ENCODE results near the gene FBXL15. TPM values are rescaled to one million over a fixed set of nuclear protein-coding genes. Genes with fewer than 3 reads are reported as not detected.

Gene FBXL15
- total and polyA plus RNA-seq, 2 donors (not counting 1 experiment from before 2014, with no cell fraction given) = 2.8 to 7.3 TPM

DNA sequence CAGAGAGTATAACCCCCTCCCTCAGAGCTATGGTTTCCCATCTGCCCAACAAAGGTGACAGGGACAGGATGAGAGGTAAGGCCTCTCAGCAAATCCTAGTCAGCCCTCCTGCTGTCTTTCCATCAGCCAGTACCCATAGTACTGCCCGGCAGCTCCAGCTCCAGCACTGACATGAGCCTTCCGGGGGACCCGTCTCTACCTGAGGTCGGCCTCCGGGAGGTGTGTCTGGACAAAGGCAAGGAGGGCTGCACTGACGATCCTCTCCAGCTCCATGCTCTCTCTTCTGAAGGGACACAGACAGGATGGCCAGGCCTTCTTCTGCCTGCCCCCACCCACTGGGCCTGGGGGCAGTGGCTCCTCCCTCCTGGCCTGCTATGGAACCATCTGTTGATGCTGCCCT, 4.3 kb downstream of the FBXL15 start:
- Histone ChIP-seq H3K79me2 (ENCODE audit: control insufficient read depth, insufficient read depth, low read length) (peaks cover 3% of the 10 kb centered on the region), H3K4me3 (replicated peaks in 1 of 4; ENCODE audit: control extremely low read depth in 1 of 4, insufficient read depth in 1 of 4, low read depth in 3 of 4, low read length in 4 of 4) (no peak overlapping the region), H3K36me3 (ENCODE audit: control insufficient read depth, insufficient read depth, low read length) (peaks cover 11% of the 10 kb centered on the region), H4K20me1 (ENCODE audit: control insufficient read depth, extremely low read depth, insufficient read depth, low read length) (peaks cover 2% of the 10 kb centered on the region), H3K4me2 (ENCODE audit: extremely low read depth, insufficient read depth, low read length) (no peak overlapping the region), H3K9ac (ENCODE audit: insufficient read depth, low read length) (no peak overlapping the region), H3K27me3 (ENCODE audit: control insufficient read depth, insufficient read depth, low read length) (no peaks in the 10 kb centered on the region), H2AFZ (ENCODE audit: low read length) (no peak overlapping the region), H3K4me1 (ENCODE audit: control insufficient read depth, extremely low read depth, insufficient read depth, low read length) (peaks cover 20% of the 10 kb centered on the region), H3K27ac (ENCODE audit: insufficient read depth, low read length) (no peak overlapping the region), H3K9me3 (ENCODE audit: control insufficient read depth, insufficient read depth, low read depth, low read length) (no peaks in the 10 kb centered on the region)
- TF ChIP-seq, protein P1, sequence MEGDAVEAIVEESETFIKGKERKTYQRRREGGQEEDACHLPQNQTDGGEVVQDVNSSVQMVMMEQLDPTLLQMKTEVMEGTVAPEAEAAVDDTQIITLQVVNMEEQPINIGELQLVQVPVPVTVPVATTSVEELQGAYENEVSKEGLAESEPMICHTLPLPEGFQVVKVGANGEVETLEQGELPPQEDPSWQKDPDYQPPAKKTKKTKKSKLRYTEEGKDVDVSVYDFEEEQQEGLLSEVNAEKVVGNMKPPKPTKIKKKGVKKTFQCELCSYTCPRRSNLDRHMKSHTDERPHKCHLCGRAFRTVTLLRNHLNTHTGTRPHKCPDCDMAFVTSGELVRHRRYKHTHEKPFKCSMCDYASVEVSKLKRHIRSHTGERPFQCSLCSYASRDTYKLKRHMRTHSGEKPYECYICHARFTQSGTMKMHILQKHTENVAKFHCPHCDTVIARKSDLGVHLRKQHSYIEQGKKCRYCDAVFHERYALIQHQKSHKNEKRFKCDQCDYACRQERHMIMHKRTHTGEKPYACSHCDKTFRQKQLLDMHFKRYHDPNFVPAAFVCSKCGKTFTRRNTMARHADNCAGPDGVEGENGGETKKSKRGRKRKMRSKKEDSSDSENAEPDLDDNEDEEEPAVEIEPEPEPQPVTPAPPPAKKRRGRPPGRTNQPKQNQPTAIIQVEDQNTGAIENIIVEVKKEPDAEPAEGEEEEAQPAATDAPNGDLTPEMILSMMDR (conservative IDR thresholded peaks at IDR 0.05 in 1 of 2, IDR thresholded peaks at IDR 0.05 in 1 of 2; ENCODE audit: low read depth in 1 of 2, low read length in 2 of 2) = no peak
- no peak for TF ChIP-seq EZH2 (IDR thresholded peaks at IDR 0.05; ENCODE audit: low read length, missing control alignments)
- DNase-seq (ENCODE audit: low read depth in 2 of 2) = no peak

- Histone ChIP-seq H3K79me2 (ENCODE audit: control insufficient read depth, insufficient read depth, low read length) (peaks cover 3% of the 10 kb centered on the region), H3K27ac (ENCODE audit: insufficient read depth, low read length) (no peak overlapping the region), H3K4me1 (ENCODE audit: control insufficient read depth, extremely low read depth, insufficient read depth, low read length) (peaks cover 14% of the 10 kb centered on the region), H4K20me1 (ENCODE audit: control insufficient read depth, extremely low read depth, insufficient read depth, low read length) (peaks cover 2% of the 10 kb centered on the region), H3K9ac (ENCODE audit: insufficient read depth, low read length) (no peak overlapping the region), H3K27me3 (ENCODE audit: control insufficient read depth, insufficient read depth, low read length) (no peaks in the 10 kb centered on the region), H3K4me2 (ENCODE audit: extremely low read depth, insufficient read depth, low read length) (no peak overlapping the region), H3K9me3 (ENCODE audit: control insufficient read depth, insufficient read depth, low read depth, low read length) (no peaks in the 10 kb centered on the region), H2AFZ (ENCODE audit: low read length) (no peak overlapping the region), H3K36me3 (ENCODE audit: control insufficient read depth, insufficient read depth, low read length) (peaks cover 11% of the 10 kb centered on the region), H3K4me3 (replicated peaks in 1 of 4; ENCODE audit: control extremely low read depth in 1 of 4, insufficient read depth in 1 of 4, low read depth in 3 of 4, low read length in 4 of 4) (no peak overlapping the region)
- no peak for DNase-seq (ENCODE audit: low read depth in 2 of 2)
- TF ChIP-seq, protein P1 (conservative IDR thresholded peaks at IDR 0.05 in 1 of 2, IDR thresholded peaks at IDR 0.05 in 1 of 2; ENCODE audit: low read depth in 1 of 2, low read length in 2 of 2) = no peak
- no peak for TF ChIP-seq EZH2 (IDR thresholded peaks at IDR 0.05; ENCODE audit: low read length, missing control alignments)
These were observed 4.8 kb downstream of the FBXL15 start for GRCh38 chr10:102425444-102425843.

DNA sequence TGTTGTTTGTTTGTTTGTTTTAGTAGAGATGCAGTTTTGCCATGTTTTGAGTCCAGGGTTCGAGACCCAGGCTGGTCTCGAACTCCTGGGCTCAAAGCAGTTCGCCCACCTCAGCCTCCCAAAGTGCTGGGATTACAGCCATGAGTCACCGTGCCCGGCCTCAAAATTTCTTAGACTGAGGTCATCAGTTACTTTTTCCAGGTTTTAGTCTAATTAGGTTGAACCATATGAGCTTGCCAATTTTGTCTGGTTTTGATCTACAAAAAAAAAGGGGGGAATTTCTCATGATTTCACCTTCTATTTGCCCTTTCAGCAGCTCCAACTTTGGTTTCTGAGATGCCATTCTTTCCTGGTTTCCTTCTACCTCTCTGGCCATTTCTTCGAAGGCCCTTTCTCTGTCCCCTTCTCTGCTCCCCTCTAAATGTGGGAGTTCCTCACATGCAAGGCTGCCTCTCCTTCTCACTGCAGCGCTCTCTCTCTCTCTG, 6.2 kb downstream of the FBXL15 start:
- no peak overlapping the region for H2AFZ ChIP-seq (ENCODE audit: low read length)
- TF ChIP-seq, protein P1 (conservative IDR thresholded peaks at IDR 0.05 in 1 of 2, IDR thresholded peaks at IDR 0.05 in 1 of 2; ENCODE audit: low read depth in 1 of 2, low read length in 2 of 2) = no peak
- TF ChIP-seq EZH2 (IDR thresholded peaks at IDR 0.05; ENCODE audit: low read length, missing control alignments) = no peak
- no peaks in the 10 kb centered on the region for H3K9me3 ChIP-seq (ENCODE audit: control insufficient read depth, insufficient read depth, low read depth, low read length)
- H3K36me3 ChIP-seq (ENCODE audit: control insufficient read depth, insufficient read depth, low read length) = peaks cover 11% of the 10 kb centered on the region
- H3K27me3 ChIP-seq (ENCODE audit: control insufficient read depth, insufficient read depth, low read length) = no peaks in the 10 kb centered on the region
- no peak overlapping the region for H3K4me2 ChIP-seq (ENCODE audit: extremely low read depth, insufficient read depth, low read length)
- peaks cover 6% of the 10 kb centered on the region for H3K79me2 ChIP-seq (ENCODE audit: control insufficient read depth, insufficient read depth, low read length)
- H3K9ac ChIP-seq (ENCODE audit: insufficient read depth, low read length) = no peak overlapping the region
- peaks cover 2% of the 10 kb centered on the region for H4K20me1 ChIP-seq (ENCODE audit: control insufficient read depth, extremely low read depth, insufficient read depth, low read length)
- peak in 1 of 2 donors; percentile 62 for DNase-seq (ENCODE audit: low read depth in 2 of 2)
- H3K4me1 ChIP-seq (ENCODE audit: control insufficient read depth, extremely low read depth, insufficient read depth, low read length) = peaks cover 17% of the 10 kb centered on the region
- H3K27ac ChIP-seq (ENCODE audit: insufficient read depth, low read length) = no peak overlapping the region
- no peak overlapping the region for H3K4me3 ChIP-seq (replicated peaks in 1 of 4; ENCODE audit: control extremely low read depth in 1 of 4, insufficient read depth in 1 of 4, low read depth in 3 of 4, low read length in 4 of 4)
